T-cell (primary cell): Measurements from ENCODE around the gene IQCM. TPM values are rescaled to one million over a fixed set of nuclear protein-coding genes. Genes with fewer than 3 reads are reported as not detected.
"Not testable (repeated sequence)": the region's sequence is repeated elsewhere in the genome, so short reads cannot be mapped to it uniquely, and the experiment has no call there.

Experiments
- ATAC-seq, 4 experiments: fragments of 200-7000 bp in 3 of 4; fragments of 150-1000 bp in 1 of 4; cut with Tn5 transposase; replicated peaks in 1 of 4; 1 replicate in 3 of 4; 2 replicates in 1 of 4; pipeline ENCODE4 v1.10.0; 2021; ENCODE audit warnings: moderate library complexity in 3 of 4, mild to moderate bottlenecking in 2 of 4, moderate number of reproducible peaks in 1 of 4
- CTCF ChIA-PET, 2 donors: fragments of 300-600 bp; sonication (Branson Sonifier 250); formaldehyde crosslinking; loops; one replicate each; lab custom pipeline; 2022; ENCODE audit warnings: antibody characterized with exemption in 2 of 2; lab: Charles Lee
- POLR2A ChIA-PET, 2 donors: fragments of 300-600 bp; sonication (Branson Sonifier 250); formaldehyde crosslinking; loops; one replicate each; lab custom pipeline; 2022; ENCODE audit warnings: antibody characterized with exemption in 2 of 2; lab: Charles Lee
- DNase-seq, 35 experiments: peaks; one replicate each; pipeline versions ENCODE4 v3.0.0 to v3.0.0-alpha.2; 2013 to 2023
- H3K27ac ChIP-seq: one replicate; pipeline ENCODE4 v1.5.1; 2013; ENCODE audit warnings: low read length
- H3K27me3 ChIP-seq, 2 experiments: replicated peaks in 1 of 2; 1 replicate in 1 of 2; 2 replicates in 1 of 2; pipeline versions ENCODE4 v1.6.1 to v1.7.0; 2013; ENCODE audit warnings: low read length in 1 of 2, mixed read lengths in 1 of 2; ENCODE audit not compliant: control insufficient read depth in 2 of 2, insufficient read depth in 2 of 2; ENCODE audit errors: extremely low read depth in 1 of 2
- H3K36me3 ChIP-seq, 2 donors: 1 replicate in 1 of 2; 2 replicates in 1 of 2; pipeline versions ENCODE4 v1.6.1 to v1.7.0; 2013; ENCODE audit warnings: low read length in 1 of 2; ENCODE audit not compliant: control insufficient read depth in 2 of 2, insufficient read depth in 1 of 2; ENCODE audit errors: extremely low read depth in 1 of 2
- H3K4me1 ChIP-seq, 2 experiments: 1 replicate in 1 of 2; 2 replicates in 1 of 2; pipeline versions ENCODE4 v1.6.1 to v1.7.0; 2013; ENCODE audit warnings: low read length in 2 of 2, mixed read lengths in 1 of 2; ENCODE audit not compliant: insufficient read depth in 2 of 2, control insufficient read depth in 1 of 2; ENCODE audit errors: extremely low read depth in 1 of 2
- H3K4me3 ChIP-seq, 2 donors: 1 replicate in 1 of 2; 2 replicates in 1 of 2; pipeline versions ENCODE4 v1.5.1 to v1.7.0; 2013; ENCODE audit warnings: mild to moderate bottlenecking in 2 of 2, low read length in 1 of 2, moderate library complexity in 1 of 2; ENCODE audit not compliant: control insufficient read depth in 1 of 2; ENCODE audit errors: extremely low read depth in 1 of 2
- H3K9me3 ChIP-seq: 2 replicates; pipeline ENCODE4 v1.7.0; 2013
- H3K27ac Mint-ChIP-seq, 2 donors: one replicate each; pipeline ENCODE4 v1.8.0; 2020 to 2021; ENCODE audit warnings: mild to moderate bottlenecking in 2 of 2, mixed read lengths in 2 of 2
- H3K27me3 Mint-ChIP-seq, 2 donors: one replicate each; pipeline ENCODE4 v1.8.0; 2021 to 2022; ENCODE audit warnings: mixed read lengths in 2 of 2
- H3K36me3 Mint-ChIP-seq: one replicate; pipeline ENCODE4 v1.8.0; 2021; ENCODE audit warnings: mixed read lengths
- H3K4me1 Mint-ChIP-seq, 3 donors: one replicate each; pipeline ENCODE4 v1.8.0; 2020 to 2022; ENCODE audit warnings: mixed read lengths in 3 of 3, mild to moderate bottlenecking in 1 of 3
- H3K4me3 Mint-ChIP-seq, 3 donors: one replicate each; pipeline ENCODE4 v1.8.0; 2020 to 2022; ENCODE audit warnings: mild to moderate bottlenecking in 3 of 3, mixed read lengths in 3 of 3, moderate library complexity in 3 of 3
- H3K9me3 Mint-ChIP-seq, 3 donors: one replicate each; pipeline ENCODE4 v1.8.0; 2020 to 2022; ENCODE audit warnings: mixed read lengths in 3 of 3
- WGBS: methylation state at CpG from one replicate; pipeline ENCODE4 v1.1.5; 2013; ENCODE audit warnings: missing lambda C conversion rate; ENCODE audit not compliant: insufficient coverage; 5-methylcytosine and 5-hydroxymethylcytosine counted together
- total RNA-seq, 35 experiments: library from RNA in 6 of 35; stranded (reverse) in 6 of 35; fragments of 120-200 nt in 1 of 35; gene quantifications; one replicate each; pipeline versions ENCODE4 v1.2.1 to v1.2.4 and lab custom pipeline; 2013 to 2026

IQCM gene
- total RNA-seq, 5 donors from 2014 or later (not counting 1 experiment from before 2014, with no cell fraction given): not detected

GRCh38 chr4:149500806-149501205 lies 314.8 kb downstream of the IQCM start:
- ChIA-PET CTCF (no interaction called here), POLR2A (no interaction called here)
- Histone ChIP-seq H3K4me3 (no peak overlapping the region), H3K9me3 (no peaks in the 10 kb centered on the region), H3K27me3 (no peaks in the 10 kb centered on the region), H3K27ac (no peak overlapping the region), H3K4me1 (no peaks in the 10 kb centered on the region), H3K36me3 (no peaks in the 10 kb centered on the region)
- DNase-seq (no peak), ATAC-seq (no peak)
- WGBS: 100% methylated on average over 1 of the region's 2 CpGs
- Mint-ChIP-seq H3K36me3 (no peaks in the 10 kb centered on the region), H3K9me3 (peaks cover 4 to 11% (median 6%) of the 10 kb centered on the region in 3 donors), H3K4me3 (no peak overlapping the region), H3K27ac (no peak overlapping the region), H3K27me3 (no peaks in the 10 kb centered on the region), H3K4me1 (no peaks in the 10 kb centered on the region)

- no peak for ATAC-seq
- no peaks in the 10 kb centered on the region for H3K27me3 Mint-ChIP-seq
Observed at GRCh38 chr4:149499726-149500125, 315.9 kb downstream of the IQCM start.

GRCh38 chr4:149498246-149498645 lies 317.4 kb downstream of the IQCM start:
- Mint-ChIP-seq H3K36me3 (no peaks in the 10 kb centered on the region), H3K27ac (no peak overlapping the region), H3K27me3 (no peaks in the 10 kb centered on the region), H3K4me3 (no peak overlapping the region), H3K4me1 (no peaks in the 10 kb centered on the region), H3K9me3 (peaks cover 4 to 13% (median 7%) of the 10 kb centered on the region in 3 donors)
- 31% methylated on average over 1 of the region's 3 CpGs for WGBS
- no peaks in the 10 kb centered on the region for H3K36me3 ChIP-seq
- ChIA-PET POLR2A (no interaction called here), CTCF (no interaction called here)
- no peak overlapping the region for H3K4me3 ChIP-seq
- H3K9me3 ChIP-seq: no peaks in the 10 kb centered on the region
- ATAC-seq (no peak), DNase-seq (no peak)
- no peaks in the 10 kb centered on the region for H3K27me3 ChIP-seq
- no peak overlapping the region for H3K27ac ChIP-seq
- no peaks in the 10 kb centered on the region for H3K4me1 ChIP-seq

More at GRCh38 chr4:149499726-149500125, 315.9 kb downstream of the IQCM start:
- no peak overlapping the region for H3K4me3 Mint-ChIP-seq
- no peak overlapping the region for H3K27ac Mint-ChIP-seq
- Histone ChIP-seq H3K9me3 (no peaks in the 10 kb centered on the region), H3K4me3 (no peak overlapping the region), H3K36me3 (no peaks in the 10 kb centered on the region), H3K4me1 (no peaks in the 10 kb centered on the region), H3K27me3 (no peaks in the 10 kb centered on the region), H3K27ac (no peak overlapping the region)
- DNase-seq: no peak
- no peaks in the 10 kb centered on the region for H3K4me1 Mint-ChIP-seq
- POLR2A ChIA-PET: no interaction called here
- H3K9me3 Mint-ChIP-seq: peaks cover 4 to 13% (median 7%) of the 10 kb centered on the region in 3 donors
- H3K36me3 Mint-ChIP-seq: no peaks in the 10 kb centered on the region
- CTCF ChIA-PET: no interaction called here
- no CpG with 5 or more reads among the region's 2 CpGs for WGBS

GRCh38 chr4:149493492-149493891 lies 322.2 kb downstream of the IQCM start:
- Histone ChIP-seq H3K9me3 (no peaks in the 10 kb centered on the region), H3K4me1 (no peaks in the 10 kb centered on the region), H3K36me3 (no peaks in the 10 kb centered on the region), H3K4me3 (no peak overlapping the region), H3K27ac (no peak overlapping the region), H3K27me3 (no peaks in the 10 kb centered on the region)
- no CpG with 5 or more reads among the region's 2 CpGs for WGBS
- no peak for DNase-seq
- Mint-ChIP-seq H3K36me3 (no peaks in the 10 kb centered on the region), H3K4me1 (no peaks in the 10 kb centered on the region), H3K27me3 (no peaks in the 10 kb centered on the region), H3K4me3 (no peak overlapping the region), H3K9me3 (peaks cover 4 to 16% (median 7%) of the 10 kb centered on the region in 3 donors), H3K27ac (no peak overlapping the region)
- ChIA-PET CTCF (no interaction called here), POLR2A (no interaction called here)
- ATAC-seq: no peak

- Mint-ChIP-seq H3K36me3 (no peaks in the 10 kb centered on the region), H3K9me3 (peaks cover 0 to 11% (median 0%) of the 10 kb centered on the region in 3 donors), H3K4me1 (no peaks in the 10 kb centered on the region), H3K4me3 (no peak overlapping the region), H3K27ac (no peak overlapping the region), H3K27me3 (no peaks in the 10 kb centered on the region)
- Histone ChIP-seq H3K27ac (no peak overlapping the region), H3K4me1 (no peaks in the 10 kb centered on the region), H3K9me3 (no peaks in the 10 kb centered on the region), H3K4me3 (no peak overlapping the region), H3K36me3 (no peaks in the 10 kb centered on the region), H3K27me3 (no peaks in the 10 kb centered on the region)
- no CpG with 5 or more reads among the region's 1 CpG for WGBS
- ATAC-seq (no peak), DNase-seq (no peak)
- ChIA-PET POLR2A (no interaction called here), CTCF (no interaction called here)
Observed at GRCh38 chr4:149489321-149489720, 326.3 kb downstream of the IQCM start.

- ChIA-PET CTCF (no interaction called here), POLR2A (no interaction called here)
- H3K4me3 ChIP-seq: no peak overlapping the region
- H3K9me3 Mint-ChIP-seq: peaks cover 0 to 8% (median 6%) of the 10 kb centered on the region in 3 donors
- no peak overlapping the region for H3K27ac ChIP-seq
- H3K27ac Mint-ChIP-seq: no peak overlapping the region
- H3K27me3 Mint-ChIP-seq: no peaks in the 10 kb centered on the region
- DNase-seq (no peak), ATAC-seq (no peak)
- no peaks in the 10 kb centered on the region for H3K4me1 ChIP-seq
- no peaks in the 10 kb centered on the region for H3K9me3 ChIP-seq
- H3K4me1 Mint-ChIP-seq: no peaks in the 10 kb centered on the region
- H3K4me3 Mint-ChIP-seq: no peak overlapping the region
- no peaks in the 10 kb centered on the region for H3K36me3 ChIP-seq
- no peaks in the 10 kb centered on the region for H3K27me3 ChIP-seq
- H3K36me3 Mint-ChIP-seq: no peaks in the 10 kb centered on the region
Observed at GRCh38 chr4:149486861-149487260, 328.8 kb downstream of the IQCM start.

GRCh38 chr4:149468669-149469068 lies 347.0 kb downstream of the IQCM start:
- H3K4me3 ChIP-seq, H3K27ac ChIP-seq, H3K4me3 Mint-ChIP-seq, H3K27ac Mint-ChIP-seq, ATAC-seq, CTCF ChIA-PET, H3K4me1 ChIP-seq, DNase-seq, POLR2A ChIA-PET, H3K27me3 ChIP-seq, H3K9me3 ChIP-seq, H3K36me3 Mint-ChIP-seq, H3K4me1 Mint-ChIP-seq, H3K36me3 ChIP-seq, H3K27me3 Mint-ChIP-seq: not testable (repeated sequence)
- peaks cover 6 to 17% (median 9%) of the 10 kb centered on the region in 3 donors for H3K9me3 Mint-ChIP-seq
- WGBS: no CpG with 5 or more reads among the region's 3 CpGs
